Endodermal cell (in vitro differentiated cells): ENCODE results near the gene ZBTB42. TPM values are rescaled to one million over a fixed set of nuclear protein-coding genes. Genes with fewer than 3 reads are reported as not detected.

Experiments
- DNase-seq: peaks from one replicate; pipeline ENCODE4 v3.0.0-alpha.2; 2017
- H3K27ac ChIP-seq: 2 replicates; pipeline ENCODE4 v1.5.1; 2013; ENCODE audit warnings: mild to moderate bottlenecking, low read depth, low read length, moderate library complexity
- H3K27me3 ChIP-seq: 2 replicates; pipeline ENCODE4 v1.6.1; 2013; ENCODE audit warnings: mild to moderate bottlenecking, low read length, moderate library complexity; ENCODE audit not compliant: insufficient read depth, control insufficient read depth, poor library complexity, severe bottlenecking
- H3K36me3 ChIP-seq: 2 replicates; pipeline ENCODE4 v1.7.0; 2013; ENCODE audit warnings: mild to moderate bottlenecking, low read length, moderate library complexity; ENCODE audit not compliant: control insufficient read depth, insufficient read depth
- H3K4me1 ChIP-seq: one replicate; pipeline ENCODE4 v1.7.0; 2013; ENCODE audit warnings: low read length; ENCODE audit not compliant: control insufficient read depth, insufficient read depth
- H3K4me3 ChIP-seq: 2 replicates; pipeline ENCODE4 v1.5.1; 2013; ENCODE audit warnings: mild to moderate bottlenecking, low read length, moderate library complexity
- H3K9ac ChIP-seq: 2 replicates; pipeline ENCODE4 v1.6.1; 2013; ENCODE audit warnings: mild to moderate bottlenecking, low read length, moderate library complexity; ENCODE audit not compliant: poor library complexity, severe bottlenecking; ENCODE audit errors: extremely low read depth
- H3K9me3 ChIP-seq: 2 replicates; pipeline ENCODE4 v1.6.1; 2013; ENCODE audit warnings: mild to moderate bottlenecking, low read length, moderate library complexity; ENCODE audit not compliant: control insufficient read depth
- H3K27ac Mint-ChIP-seq: 2 replicates; pipeline ENCODE4 v1.8.0; 2020; ENCODE audit warnings: mixed read lengths
- H3K27me3 Mint-ChIP-seq: 2 replicates; pipeline ENCODE4 v1.8.0; 2021; ENCODE audit warnings: mild to moderate bottlenecking, mixed read lengths; ENCODE audit not compliant: insufficient read depth
- H3K36me3 Mint-ChIP-seq: 2 replicates; pipeline ENCODE4 v1.8.0; 2020; ENCODE audit warnings: low read depth, mixed read lengths
- H3K4me1 Mint-ChIP-seq: 2 replicates; pipeline ENCODE4 v1.8.0; 2020; ENCODE audit warnings: mixed read lengths
- H3K4me3 Mint-ChIP-seq: 2 replicates; pipeline ENCODE4 v1.8.0; 2020; ENCODE audit warnings: mild to moderate bottlenecking, moderate library complexity, mixed read lengths
- H3K9me3 Mint-ChIP-seq: 2 replicates; pipeline ENCODE4 v1.8.0; 2020; ENCODE audit warnings: mild to moderate bottlenecking, mixed read lengths
- CTCF ChIP-seq: fragments of 200-600 bp; sonication (generic); conservative IDR thresholded peaks from 2 replicates; pipeline ENCODE4 v1.5.0; 2021; ENCODE audit warnings: antibody characterized with exemption, mild to moderate bottlenecking
- WGBS, 2 experiments: methylation state at CpG; one replicate each; pipeline versions ENCODE4 v1.1.5 to v1.1.7; 2013; ENCODE audit warnings: missing lambda C conversion rate in 2 of 2, mixed read lengths in 1 of 2; ENCODE audit not compliant: insufficient coverage in 1 of 2, insufficient read length in 1 of 2; 5-methylcytosine and 5-hydroxymethylcytosine counted together
- total RNA-seq, 2 donors: library from RNA; stranded (reverse); fragmentation: NEBNext Ultra II Directional in 1 of 2; extraction: Animal tissue kit (Norgen Biotek cat#: 25700) in 1 of 2; gene quantifications; 2 replicates in 1 of 2; 3 replicates in 1 of 2; pipeline ENCODE4 v1.2.1, GENCODE V29; 2021

The ZBTB42 gene
- total RNA-seq, 2 donors from 2014 or later, result 7.7 to 8.4 TPM

DNA sequence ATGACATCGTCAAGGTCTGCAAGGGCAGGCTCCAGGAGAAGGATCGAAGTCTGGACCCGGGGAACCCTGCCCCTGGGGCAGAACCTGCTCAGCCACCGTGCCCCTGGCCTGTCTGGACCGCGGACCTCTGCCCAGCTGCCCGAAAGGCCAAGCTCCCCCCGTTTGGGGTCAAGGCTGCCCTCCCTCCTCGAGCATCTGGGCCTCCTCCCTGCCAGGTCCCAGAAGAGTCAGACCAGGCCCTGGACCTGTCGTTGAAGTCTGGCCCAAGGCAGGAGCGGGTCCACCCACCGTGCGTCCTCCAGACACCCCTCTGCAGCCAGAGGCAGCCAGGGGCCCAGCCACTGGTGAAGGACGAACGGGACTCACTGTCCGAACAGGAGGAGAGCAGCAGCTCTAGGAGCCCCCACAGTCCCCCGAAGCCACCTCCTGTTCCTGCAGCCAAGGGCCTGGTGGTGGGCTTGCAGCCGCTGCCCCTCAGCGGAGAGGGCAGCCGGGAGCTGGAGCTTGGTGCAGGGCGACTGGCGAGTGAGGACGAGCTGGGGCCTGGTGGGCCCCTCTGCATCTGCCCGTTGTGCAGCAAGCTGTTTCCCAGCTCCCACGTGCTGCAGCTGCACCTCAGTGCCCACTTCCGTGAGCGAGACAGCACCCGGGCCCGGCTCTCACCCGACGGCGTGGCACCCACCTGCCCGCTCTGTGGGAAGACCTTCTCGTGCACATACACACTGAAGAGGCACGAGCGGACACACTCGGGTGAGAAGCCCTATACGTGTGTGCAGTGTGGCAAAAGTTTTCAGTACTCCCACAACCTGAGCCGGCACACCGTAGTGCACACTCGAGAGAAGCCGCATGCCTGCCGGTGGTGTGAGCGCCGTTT, 856 bp downstream of the ZBTB42 start:
- H3K4me1 ChIP-seq, result peaks cover 4% of the 10 kb centered on the region
- no peak overlapping the region for H3K9ac ChIP-seq
- Mint-ChIP-seq H3K36me3 (peaks cover 3% of the 10 kb centered on the region), H3K9me3 (no peaks in the 10 kb centered on the region), H3K4me1 (peaks cover 9% of the 10 kb centered on the region), H3K27me3 (peaks cover 41% of the 10 kb centered on the region), H3K4me3 (peak overlapping the region; percentile 62), H3K27ac (no peak overlapping the region)
- 83 to 84% methylated on average over 40 to 45 of the region's 45 CpGs for WGBS, 2 experiments
- H3K27me3 ChIP-seq, result peaks cover 19% of the 10 kb centered on the region
- no peaks in the 10 kb centered on the region for H3K36me3 ChIP-seq
- H3K4me3 ChIP-seq, result peak overlapping the region; percentile 77
- no peaks in the 10 kb centered on the region for H3K9me3 ChIP-seq
- no peak for TF ChIP-seq CTCF
- no peak for DNase-seq
- H3K27ac ChIP-seq, result no peak overlapping the region

- no peak for TF ChIP-seq CTCF
- no peak overlapping the region for H3K27ac ChIP-seq
- no peak overlapping the region for H3K9ac ChIP-seq
- H3K36me3 ChIP-seq, result no peaks in the 10 kb centered on the region
- H3K9me3 ChIP-seq, result no peaks in the 10 kb centered on the region
- no peak overlapping the region for H3K27ac Mint-ChIP-seq
- H3K4me1 Mint-ChIP-seq, result peaks cover 9% of the 10 kb centered on the region
- WGBS, 2 experiments, result 90 to 92% methylated on average over 13 to 20 of the region's 20 CpGs
- no peak overlapping the region for H3K4me3 ChIP-seq
- H3K36me3 Mint-ChIP-seq, result peaks cover 3% of the 10 kb centered on the region
- no peak for DNase-seq
- peak overlapping the region; percentile 17 for H3K4me3 Mint-ChIP-seq
- peaks cover 4% of the 10 kb centered on the region for H3K4me1 ChIP-seq
- peaks cover 39% of the 10 kb centered on the region for H3K27me3 Mint-ChIP-seq
- H3K27me3 ChIP-seq, result peaks cover 21% of the 10 kb centered on the region
- no peaks in the 10 kb centered on the region for H3K9me3 Mint-ChIP-seq
These were observed 1.7 kb downstream of the ZBTB42 start for GRCh38 chr14:104802394-104803184.

- WGBS, 2 experiments, result 90 to 91% methylated on average over 14 to 19 of the region's 19 CpGs
- peaks cover 9% of the 10 kb centered on the region for H3K4me1 Mint-ChIP-seq
- Histone ChIP-seq H3K27ac (no peak overlapping the region), H3K4me1 (peaks cover 4% of the 10 kb centered on the region), H3K9me3 (no peaks in the 10 kb centered on the region), H3K9ac (no peak overlapping the region), H3K36me3 (no peaks in the 10 kb centered on the region), H3K4me3 (no peak overlapping the region), H3K27me3 (peaks cover 21% of the 10 kb centered on the region)
- no peak overlapping the region for H3K27ac Mint-ChIP-seq
- no peak overlapping the region for H3K4me3 Mint-ChIP-seq
- peaks cover 3% of the 10 kb centered on the region for H3K36me3 Mint-ChIP-seq
- no peaks in the 10 kb centered on the region for H3K9me3 Mint-ChIP-seq
- H3K27me3 Mint-ChIP-seq, result peaks cover 32% of the 10 kb centered on the region
- TF ChIP-seq CTCF, result no peak
- no peak for DNase-seq
These were observed 2.5 kb downstream of the ZBTB42 start for GRCh38 chr14:104803280-104803911.
